Panc1 (cell line): ENCODE results near the gene INPP5E. TPM values are rescaled to one million over a fixed set of nuclear protein-coding genes. Genes with fewer than 3 reads are reported as not detected.
A peak's percentile ranks its signal among the peaks of the same experiment; 100 is the strongest.

ENCODE experiments used
- ATAC-seq: fragments of 200-7000 bp; cut with Tn5 transposase; 2 replicates; pipeline ENCODE4 v1.9.1; 2020; ENCODE audit warnings: mild to moderate bottlenecking, moderate library complexity
- BruUV-seq: library from RNA; stranded (reverse); fragments of 400-500 nt; replicated peaks from 2 replicates; lab custom pipeline; 2021; lab: Mats Ljungman, UMichigan
- CTCF ChIA-PET: fragments of 300-600 bp; sonication (Branson Sonifier 250); formaldehyde crosslinking; loops from one replicate; lab custom pipeline; 2022; ENCODE audit warnings: antibody characterized with exemption; lab: Charles Lee
- POLR2A ChIA-PET: fragments of 300-600 bp; sonication (Branson Sonifier 250); formaldehyde crosslinking; loops from one replicate; lab custom pipeline; 2022; ENCODE audit warnings: antibody characterized with exemption; lab: Charles Lee
- DNase-seq: peaks from one replicate; pipeline ENCODE4 v3.0.0-alpha.2; 2010; ENCODE audit warnings: low read depth, low spot score
- H3K27ac ChIP-seq: 2 replicates; pipeline ENCODE4 v1.5.1; 2011; ENCODE audit warnings: mild to moderate bottlenecking, low read length, inconsistent platforms
- H3K27me3 ChIP-seq: fragments of 200-500 bp; sonication (Bioruptor generic); 2 replicates; pipeline ENCODE4 v1.6.0; 2014; ENCODE audit warnings: low read length, inconsistent platforms; ENCODE audit not compliant: control insufficient read depth, insufficient read depth
- H3K36me3 ChIP-seq: fragments of 200-500 bp; sonication (Bioruptor generic); 2 replicates; pipeline ENCODE4 v1.5.1; 2014; ENCODE audit warnings: inconsistent platforms, mild to moderate bottlenecking, low read length, moderate library complexity; ENCODE audit not compliant: control insufficient read depth, insufficient read depth
- H3K4me1 ChIP-seq: 2 replicates; pipeline ENCODE4 v1.5.1; 2011; ENCODE audit warnings: inconsistent platforms, mild to moderate bottlenecking, low read length, moderate library complexity; ENCODE audit not compliant: control insufficient read depth, insufficient read depth
- H3K4me3 ChIP-seq, 2 experiments: 2 replicates each; pipeline ENCODE4 v1.5.1; 2011 to 2012; ENCODE audit warnings: low read depth in 2 of 2, low read length in 2 of 2, mild to moderate bottlenecking in 2 of 2, inconsistent platforms in 1 of 2, moderate library complexity in 1 of 2
- H3K9me3 ChIP-seq: fragments of 200-500 bp; sonication (Bioruptor generic); 2 replicates; pipeline ENCODE4 v1.5.1; 2014; ENCODE audit warnings: low read depth, mild to moderate bottlenecking, inconsistent platforms, low read length, moderate library complexity; ENCODE audit not compliant: control insufficient read depth, insufficient read depth
- POLR2AphosphoS5 ChIP-seq: IDR thresholded peaks from 2 replicates; pipeline ENCODE4 v1.6.1; 2012; ENCODE audit warnings: mild to moderate bottlenecking, low read depth, low read length, moderate library complexity
- SIN3A ChIP-seq: IDR thresholded peaks from 2 replicates; pipeline ENCODE4 v1.6.1; 2012; ENCODE audit warnings: low read depth, mild to moderate bottlenecking, low read length, moderate library complexity, borderline replicate concordance; ENCODE audit not compliant: insufficient read depth
- TCF7L2 ChIP-seq: IDR thresholded peaks from 2 replicates; pipeline ENCODE4 v1.6.1; 2011; ENCODE audit warnings: mild to moderate bottlenecking, low read depth, low read length, inconsistent platforms
- in situ Hi-C: cut with HindIII; loops from 2 replicates; pipeline ENCODE4 v1.10.0; 2016; ENCODE audit warnings: low sequenced_read_pairs, low pct_unique_long_range_greater_than_20kb
- intact Hi-C: fragments of 100-400 bp; cut with micrococcal nuclease; formaldehyde crosslinking; loops from one replicate; pipeline ENCODE4 v1.10.0; 2022; ENCODE audit not compliant: unreplicated experiment
- total RNA-seq: library from RNA; stranded (reverse); gene quantifications from one replicate; pipeline ENCODE4 v1.2.1, GENCODE V29; 2021; ENCODE audit not compliant: unreplicated experiment
- TF ChIP-seq, protein P1 (sequence below), 2 experiments: IDR thresholded peaks; 2 replicates each; pipeline ENCODE4 v1.6.1; 2011 to 2012; ENCODE audit warnings: low read depth in 2 of 2, control low read depth in 1 of 2, low read length in 1 of 2, mild to moderate bottlenecking in 1 of 2, moderate library complexity in 1 of 2; ENCODE audit not compliant: insufficient read depth in 1 of 2
- TF ChIP-seq, protein P2 (sequence below): fragments of 450-650 bp; IDR thresholded peaks from 2 replicates; pipeline ENCODE4 v1.5.1; 2017; ENCODE audit warnings: mild to moderate bottlenecking

The INPP5E gene
- total RNA-seq, 1 experiment from 2014 or later, result 14.1 TPM

- no peaks in the 10 kb centered on the region for H3K36me3 ChIP-seq
- no peak overlapping the region for H3K27ac ChIP-seq
- CTCF ChIA-PET, result no interaction called here
- intact Hi-C loops, result no loop called here
- POLR2A ChIA-PET, result no interaction called here
- BruUV-seq, result no TSS peak
- no peaks in the 10 kb centered on the region for H3K4me1 ChIP-seq
- no peaks in the 10 kb centered on the region for H3K27me3 ChIP-seq
- H3K4me3 ChIP-seq, result no peak overlapping the region
- no peaks in the 10 kb centered on the region for H3K9me3 ChIP-seq
- ATAC-seq (peak; percentile 40), DNase-seq (no peak)
- in situ Hi-C loops, result no loop called here
- TF ChIP-seq, protein P1, sequence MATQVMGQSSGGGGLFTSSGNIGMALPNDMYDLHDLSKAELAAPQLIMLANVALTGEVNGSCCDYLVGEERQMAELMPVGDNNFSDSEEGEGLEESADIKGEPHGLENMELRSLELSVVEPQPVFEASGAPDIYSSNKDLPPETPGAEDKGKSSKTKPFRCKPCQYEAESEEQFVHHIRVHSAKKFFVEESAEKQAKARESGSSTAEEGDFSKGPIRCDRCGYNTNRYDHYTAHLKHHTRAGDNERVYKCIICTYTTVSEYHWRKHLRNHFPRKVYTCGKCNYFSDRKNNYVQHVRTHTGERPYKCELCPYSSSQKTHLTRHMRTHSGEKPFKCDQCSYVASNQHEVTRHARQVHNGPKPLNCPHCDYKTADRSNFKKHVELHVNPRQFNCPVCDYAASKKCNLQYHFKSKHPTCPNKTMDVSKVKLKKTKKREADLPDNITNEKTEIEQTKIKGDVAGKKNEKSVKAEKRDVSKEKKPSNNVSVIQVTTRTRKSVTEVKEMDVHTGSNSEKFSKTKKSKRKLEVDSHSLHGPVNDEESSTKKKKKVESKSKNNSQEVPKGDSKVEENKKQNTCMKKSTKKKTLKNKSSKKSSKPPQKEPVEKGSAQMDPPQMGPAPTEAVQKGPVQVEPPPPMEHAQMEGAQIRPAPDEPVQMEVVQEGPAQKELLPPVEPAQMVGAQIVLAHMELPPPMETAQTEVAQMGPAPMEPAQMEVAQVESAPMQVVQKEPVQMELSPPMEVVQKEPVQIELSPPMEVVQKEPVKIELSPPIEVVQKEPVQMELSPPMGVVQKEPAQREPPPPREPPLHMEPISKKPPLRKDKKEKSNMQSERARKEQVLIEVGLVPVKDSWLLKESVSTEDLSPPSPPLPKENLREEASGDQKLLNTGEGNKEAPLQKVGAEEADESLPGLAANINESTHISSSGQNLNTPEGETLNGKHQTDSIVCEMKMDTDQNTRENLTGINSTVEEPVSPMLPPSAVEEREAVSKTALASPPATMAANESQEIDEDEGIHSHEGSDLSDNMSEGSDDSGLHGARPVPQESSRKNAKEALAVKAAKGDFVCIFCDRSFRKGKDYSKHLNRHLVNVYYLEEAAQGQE (IDR thresholded peaks at IDR 0.05; ENCODE audit: insufficient read depth in 1 of 2, low read depth in 2 of 2, low read length in 1 of 2), result no peak
- TF ChIP-seq SIN3A, result no peak
- no peak for TF ChIP-seq POLR2AphosphoS5
- TF ChIP-seq, protein P2, sequence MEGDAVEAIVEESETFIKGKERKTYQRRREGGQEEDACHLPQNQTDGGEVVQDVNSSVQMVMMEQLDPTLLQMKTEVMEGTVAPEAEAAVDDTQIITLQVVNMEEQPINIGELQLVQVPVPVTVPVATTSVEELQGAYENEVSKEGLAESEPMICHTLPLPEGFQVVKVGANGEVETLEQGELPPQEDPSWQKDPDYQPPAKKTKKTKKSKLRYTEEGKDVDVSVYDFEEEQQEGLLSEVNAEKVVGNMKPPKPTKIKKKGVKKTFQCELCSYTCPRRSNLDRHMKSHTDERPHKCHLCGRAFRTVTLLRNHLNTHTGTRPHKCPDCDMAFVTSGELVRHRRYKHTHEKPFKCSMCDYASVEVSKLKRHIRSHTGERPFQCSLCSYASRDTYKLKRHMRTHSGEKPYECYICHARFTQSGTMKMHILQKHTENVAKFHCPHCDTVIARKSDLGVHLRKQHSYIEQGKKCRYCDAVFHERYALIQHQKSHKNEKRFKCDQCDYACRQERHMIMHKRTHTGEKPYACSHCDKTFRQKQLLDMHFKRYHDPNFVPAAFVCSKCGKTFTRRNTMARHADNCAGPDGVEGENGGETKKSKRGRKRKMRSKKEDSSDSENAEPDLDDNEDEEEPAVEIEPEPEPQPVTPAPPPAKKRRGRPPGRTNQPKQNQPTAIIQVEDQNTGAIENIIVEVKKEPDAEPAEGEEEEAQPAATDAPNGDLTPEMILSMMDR, result no peak
- TF ChIP-seq TCF7L2, result no peak
These were observed 8.9 kb downstream of the INPP5E start for GRCh38 chr9:136430588-136431234.

GRCh38 chr9:136429683-136430491, 9.8 kb downstream of the INPP5E start:
- POLR2A ChIA-PET, result no interaction called here
- no peak for DNase-seq
- no peaks in the 10 kb centered on the region for H3K36me3 ChIP-seq

More at GRCh38 chr9:136429683-136430491, 9.8 kb downstream of the INPP5E start:
- H3K4me3 ChIP-seq, result no peak overlapping the region
- peak; percentile 59; the same call in 1 of the 2 replicates for ATAC-seq
- H3K9me3 ChIP-seq, result no peaks in the 10 kb centered on the region
- intact Hi-C loops (no loop called here), in situ Hi-C loops (no loop called here)
- H3K27ac ChIP-seq, result no peak overlapping the region
- no peaks in the 10 kb centered on the region for H3K4me1 ChIP-seq
- TF ChIP-seq, protein P2, result no peak
- TF ChIP-seq SIN3A, result no peak
- no peak for TF ChIP-seq POLR2AphosphoS5
- TF ChIP-seq, protein P1 (IDR thresholded peaks at IDR 0.05; ENCODE audit: insufficient read depth in 1 of 2, low read depth in 2 of 2, low read length in 1 of 2), result no peak
- no peak for TF ChIP-seq TCF7L2
- CTCF ChIA-PET, result no interaction called here
- H3K27me3 ChIP-seq, result no peaks in the 10 kb centered on the region
- BruUV-seq, result no TSS peak
